PC-9 (cell line): ENCODE measurements around the gene SERPINA12.

Experiments used
- CTCF ChIP-seq: fragments of 200-600 bp; sonication (generic); conservative IDR thresholded peaks from 2 replicates; pipeline ENCODE4 v1.6.1; 2017; ENCODE audit warnings: mixed run types, antibody characterized with exemption, mild to moderate bottlenecking, moderate library complexity
- EZH2 ChIP-seq: fragments of 200-600 bp; sonication (generic); IDR thresholded peaks from 2 replicates; pipeline ENCODE4 v1.8.0; 2017; ENCODE audit warnings: antibody characterized with exemption, low read depth

GRCh38 chr14:94517248-94517640 is 8.0 kb upstream of the SERPINA12 start:
- TF ChIP-seq CTCF = no peak
- TF ChIP-seq EZH2 = no peak
